Gastrocnemius medialis (tissue), 4 donors: ENCODE data around the gene PPP1R13L.

ENCODE experiments used
- POLR2A ChIP-seq, 2 donors: fragments of 450-650 bp; IDR thresholded peaks; one replicate each; pipeline ENCODE4 v1.6.1; 2017; ENCODE audit warnings: antibody characterized with exemption in 2 of 2, mild to moderate bottlenecking in 2 of 2, moderate library complexity in 2 of 2
- TF ChIP-seq, protein P1 (sequence below), 5 experiments: fragments of 450-650 bp in 3 of 5; fragments of 200-600 bp in 2 of 5; sonication (generic) in 2 of 5; IDR thresholded peaks in 4 of 5; conservative IDR thresholded peaks in 1 of 5; 1 replicate in 4 of 5; 2 replicates in 1 of 5; pipeline ENCODE4 v1.5.1; 2016 to 2019; ENCODE audit warnings: antibody characterized with exemption in 5 of 5, mild to moderate bottlenecking in 3 of 5, moderate library complexity in 3 of 5

DNA sequence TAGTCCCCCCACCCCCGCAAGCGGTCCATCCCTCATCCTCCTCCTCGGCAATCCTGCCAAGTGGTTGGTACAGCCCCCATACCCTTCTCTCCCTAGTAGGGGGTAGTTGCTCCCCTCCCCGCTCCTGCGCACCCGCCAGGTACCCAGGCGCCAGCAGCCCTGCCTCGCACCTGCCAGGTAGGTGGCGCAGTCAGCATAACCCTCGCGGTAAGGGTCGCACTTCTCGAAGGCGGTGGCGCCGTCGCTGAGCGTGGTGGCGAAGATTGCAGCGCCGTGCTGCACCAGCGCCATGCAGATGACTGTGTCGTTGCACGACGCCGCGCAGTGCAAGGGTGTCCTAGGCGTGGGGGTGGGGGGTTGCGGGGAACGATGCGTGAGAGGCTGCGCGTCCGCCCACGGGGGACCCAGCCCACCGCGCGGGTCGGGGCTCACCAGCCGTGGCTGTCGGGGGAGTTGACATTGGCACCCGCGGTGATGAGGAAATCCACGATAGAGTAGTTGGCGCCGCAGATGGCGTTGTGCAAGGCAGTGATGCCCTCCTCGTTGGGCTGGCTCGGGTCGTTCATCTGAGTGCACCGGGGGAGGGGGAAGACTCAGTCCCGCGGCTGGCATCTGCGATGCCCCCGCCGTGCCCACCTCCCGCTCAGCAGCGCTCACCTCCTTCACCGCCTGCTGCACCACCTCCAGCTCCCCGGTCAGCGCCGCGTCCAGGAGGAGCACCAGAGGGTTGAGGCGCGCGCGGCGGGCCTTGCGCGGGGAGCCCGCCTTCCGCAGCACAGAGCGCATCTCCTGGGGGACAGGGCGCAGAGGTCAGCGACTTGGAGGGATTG, 19.3 kb downstream of the PPP1R13L start:
- TF ChIP-seq POLR2A (IDR thresholded peaks at IDR 0.05): no peak
- TF ChIP-seq, protein P1, sequence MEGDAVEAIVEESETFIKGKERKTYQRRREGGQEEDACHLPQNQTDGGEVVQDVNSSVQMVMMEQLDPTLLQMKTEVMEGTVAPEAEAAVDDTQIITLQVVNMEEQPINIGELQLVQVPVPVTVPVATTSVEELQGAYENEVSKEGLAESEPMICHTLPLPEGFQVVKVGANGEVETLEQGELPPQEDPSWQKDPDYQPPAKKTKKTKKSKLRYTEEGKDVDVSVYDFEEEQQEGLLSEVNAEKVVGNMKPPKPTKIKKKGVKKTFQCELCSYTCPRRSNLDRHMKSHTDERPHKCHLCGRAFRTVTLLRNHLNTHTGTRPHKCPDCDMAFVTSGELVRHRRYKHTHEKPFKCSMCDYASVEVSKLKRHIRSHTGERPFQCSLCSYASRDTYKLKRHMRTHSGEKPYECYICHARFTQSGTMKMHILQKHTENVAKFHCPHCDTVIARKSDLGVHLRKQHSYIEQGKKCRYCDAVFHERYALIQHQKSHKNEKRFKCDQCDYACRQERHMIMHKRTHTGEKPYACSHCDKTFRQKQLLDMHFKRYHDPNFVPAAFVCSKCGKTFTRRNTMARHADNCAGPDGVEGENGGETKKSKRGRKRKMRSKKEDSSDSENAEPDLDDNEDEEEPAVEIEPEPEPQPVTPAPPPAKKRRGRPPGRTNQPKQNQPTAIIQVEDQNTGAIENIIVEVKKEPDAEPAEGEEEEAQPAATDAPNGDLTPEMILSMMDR (IDR thresholded peaks at IDR 0.05 in 4 of 5, conservative IDR thresholded peaks at IDR 0.05 in 1 of 5): no peak
